GM06990 (cell line): ENCODE results near the gene CNOT1.
A peak's percentile ranks its signal among the peaks of the same experiment; 100 is the strongest.
"Not testable (repeated sequence)": the region's sequence is repeated elsewhere in the genome, so short reads cannot be mapped to it uniquely, and the experiment has no call there.

Source experiments
- DNase-seq: peaks from one replicate; pipeline ENCODE4 v3.0.0-alpha.2; 2011; ENCODE audit not compliant: insufficient read length; ENCODE audit errors: extremely low read depth
- H3K27me3 ChIP-seq: replicated peaks from 2 replicates; pipeline ENCODE4 v1.6.0; 2011; ENCODE audit warnings: low read length; ENCODE audit not compliant: control insufficient read depth, insufficient read depth
- H3K36me3 ChIP-seq: 2 replicates; pipeline ENCODE4 v1.5.1; 2011; ENCODE audit warnings: low read length; ENCODE audit not compliant: control insufficient read depth, insufficient read depth
- H3K4me3 ChIP-seq: replicated peaks from 2 replicates; pipeline ENCODE4 v1.5.1; 2011; ENCODE audit warnings: low read depth, mild to moderate bottlenecking, control low read depth, low read length
- TF ChIP-seq, protein P1 (sequence below): IDR thresholded peaks from 2 replicates; pipeline ENCODE4 v1.5.1; 2011; ENCODE audit warnings: low read length, control low read depth, mild to moderate bottlenecking, inconsistent platforms; ENCODE audit not compliant: insufficient read depth, poor library complexity, severe bottlenecking

The CNOT1 gene

DNA sequence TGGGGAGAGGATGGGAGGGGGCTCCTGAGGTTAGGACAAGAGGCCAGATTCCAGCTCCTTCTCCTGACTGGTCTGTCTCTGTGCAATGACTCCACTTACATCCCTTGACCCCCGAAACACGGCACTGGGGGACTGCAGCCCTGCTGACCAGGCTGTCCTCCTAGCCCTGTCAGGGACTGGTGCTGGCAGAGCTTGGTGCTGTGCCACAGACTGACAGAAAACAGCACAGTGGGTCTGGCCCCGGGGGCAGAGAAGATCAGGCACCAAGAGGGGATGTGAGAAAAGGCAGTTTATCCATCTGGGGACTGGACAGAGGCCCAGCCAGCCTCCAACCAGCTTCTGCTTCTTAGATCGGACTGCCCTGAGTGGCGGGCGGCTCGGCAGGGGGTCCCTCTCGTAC lies 35.6 kb upstream of the CNOT1 start:
- DNase-seq: no peak
- Histone ChIP-seq H3K36me3 (no peaks in the 10 kb centered on the region), H3K27me3 (no peaks in the 10 kb centered on the region), H3K4me3 (no peak overlapping the region)
- TF ChIP-seq, protein P1, sequence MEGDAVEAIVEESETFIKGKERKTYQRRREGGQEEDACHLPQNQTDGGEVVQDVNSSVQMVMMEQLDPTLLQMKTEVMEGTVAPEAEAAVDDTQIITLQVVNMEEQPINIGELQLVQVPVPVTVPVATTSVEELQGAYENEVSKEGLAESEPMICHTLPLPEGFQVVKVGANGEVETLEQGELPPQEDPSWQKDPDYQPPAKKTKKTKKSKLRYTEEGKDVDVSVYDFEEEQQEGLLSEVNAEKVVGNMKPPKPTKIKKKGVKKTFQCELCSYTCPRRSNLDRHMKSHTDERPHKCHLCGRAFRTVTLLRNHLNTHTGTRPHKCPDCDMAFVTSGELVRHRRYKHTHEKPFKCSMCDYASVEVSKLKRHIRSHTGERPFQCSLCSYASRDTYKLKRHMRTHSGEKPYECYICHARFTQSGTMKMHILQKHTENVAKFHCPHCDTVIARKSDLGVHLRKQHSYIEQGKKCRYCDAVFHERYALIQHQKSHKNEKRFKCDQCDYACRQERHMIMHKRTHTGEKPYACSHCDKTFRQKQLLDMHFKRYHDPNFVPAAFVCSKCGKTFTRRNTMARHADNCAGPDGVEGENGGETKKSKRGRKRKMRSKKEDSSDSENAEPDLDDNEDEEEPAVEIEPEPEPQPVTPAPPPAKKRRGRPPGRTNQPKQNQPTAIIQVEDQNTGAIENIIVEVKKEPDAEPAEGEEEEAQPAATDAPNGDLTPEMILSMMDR: no peak

DNA sequence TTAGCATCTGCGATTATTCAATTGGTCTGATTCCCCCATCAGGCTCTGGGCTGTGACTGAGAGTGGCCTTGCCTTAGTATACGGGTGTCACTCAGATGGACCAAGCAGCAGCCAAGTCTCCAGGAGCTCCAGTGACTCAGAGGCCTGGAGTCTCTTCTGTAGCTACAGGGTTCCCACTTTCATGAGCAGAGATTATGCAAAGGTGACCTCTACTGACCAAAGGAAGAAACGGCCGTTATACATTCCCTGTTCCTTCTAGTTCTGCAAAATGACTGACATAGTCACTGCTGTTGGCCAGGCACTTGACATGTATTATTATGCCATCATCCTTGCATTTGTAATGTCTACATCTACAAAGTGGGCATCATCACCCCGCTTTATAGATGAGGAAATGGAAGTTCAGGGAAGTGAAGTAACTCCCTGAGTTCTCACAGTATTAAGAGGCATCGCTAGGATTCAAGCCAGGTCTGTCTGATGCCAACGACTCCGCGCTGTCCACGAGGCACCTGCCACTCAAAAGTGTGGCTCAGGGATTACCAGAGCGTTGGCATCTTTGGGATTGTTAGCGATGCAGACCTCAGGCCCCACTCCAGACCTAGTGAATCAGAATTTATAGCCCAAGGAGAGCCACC lies 31.7 kb upstream of the CNOT1 start:
- H3K36me3 ChIP-seq: no peaks in the 10 kb centered on the region
- no peaks in the 10 kb centered on the region for H3K27me3 ChIP-seq
- TF ChIP-seq, protein P1: peak; percentile 67
- no peak overlapping the region for H3K4me3 ChIP-seq
- DNase-seq: no peak

DNA sequence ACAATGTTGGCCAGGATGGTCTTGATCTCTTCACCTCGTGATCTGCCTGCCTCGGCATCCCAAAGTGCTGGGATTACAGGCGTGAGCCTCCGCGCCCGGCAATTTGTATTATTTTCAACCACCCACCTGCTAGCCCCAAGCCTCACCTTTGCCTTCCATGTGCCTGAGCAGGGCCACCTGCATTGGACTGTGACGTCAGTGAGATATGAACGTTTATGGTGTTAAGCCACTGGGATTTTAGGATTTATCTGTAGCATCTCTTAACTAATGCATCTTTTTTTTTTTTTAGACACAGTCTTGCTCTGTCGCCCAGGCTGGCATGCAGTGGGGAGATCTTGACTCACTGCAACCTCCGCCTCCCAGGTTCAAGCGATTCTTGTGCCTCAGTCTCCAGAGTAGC lies 30.3 kb upstream of the CNOT1 start:
- H3K36me3 ChIP-seq, H3K4me3 ChIP-seq, H3K27me3 ChIP-seq, DNase-seq: not testable (repeated sequence)

DNA sequence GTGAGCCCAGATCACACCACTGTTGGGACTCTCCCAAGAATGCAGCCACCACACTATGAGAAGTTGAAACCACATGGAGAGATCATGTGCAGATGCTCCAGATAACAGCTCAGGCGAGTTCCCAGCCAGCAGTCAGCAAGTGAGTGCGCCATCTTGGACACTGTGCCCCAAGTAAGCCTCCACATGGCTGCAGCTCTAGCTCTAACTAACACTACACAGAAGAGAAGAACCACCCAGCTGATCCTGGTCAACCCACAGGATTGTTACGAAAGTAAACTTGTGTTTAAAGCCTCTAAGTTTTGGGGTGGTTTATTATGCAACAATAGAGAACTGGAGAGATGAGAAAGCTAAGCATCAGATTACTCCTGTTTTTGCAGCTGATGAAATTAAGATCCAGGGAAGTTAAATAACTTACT lies 29.2 kb upstream of the CNOT1 start:
- Histone ChIP-seq H3K4me3 (no peak overlapping the region), H3K27me3 (no peaks in the 10 kb centered on the region), H3K36me3 (no peaks in the 10 kb centered on the region)
- DNase-seq: no peak
- TF ChIP-seq, protein P1: no peak

DNA sequence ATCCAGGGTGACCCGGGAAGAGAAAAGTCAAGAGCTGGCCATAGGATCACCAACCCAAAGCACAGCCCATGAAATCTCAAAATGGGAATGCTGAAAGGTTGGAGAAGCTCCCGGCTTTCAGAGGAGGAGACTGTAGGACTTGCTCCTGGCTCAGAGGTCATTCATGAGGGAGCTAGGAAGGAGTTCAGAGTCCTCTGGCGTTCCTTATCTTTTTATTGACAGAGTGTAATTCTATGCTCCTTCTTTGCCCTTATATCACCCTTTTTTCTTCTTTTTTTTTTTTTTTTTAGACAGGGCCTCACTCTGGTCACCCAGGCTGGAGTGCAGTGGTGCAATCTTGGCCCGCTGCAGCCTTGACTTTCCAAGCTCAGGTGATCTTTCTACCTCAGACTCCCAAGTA lies 27.3 kb upstream of the CNOT1 start:
- Histone ChIP-seq H3K36me3 (no peaks in the 10 kb centered on the region), H3K4me3 (no peak overlapping the region), H3K27me3 (no peaks in the 10 kb centered on the region)
- no peak for DNase-seq
- TF ChIP-seq, protein P1: no peak

DNA sequence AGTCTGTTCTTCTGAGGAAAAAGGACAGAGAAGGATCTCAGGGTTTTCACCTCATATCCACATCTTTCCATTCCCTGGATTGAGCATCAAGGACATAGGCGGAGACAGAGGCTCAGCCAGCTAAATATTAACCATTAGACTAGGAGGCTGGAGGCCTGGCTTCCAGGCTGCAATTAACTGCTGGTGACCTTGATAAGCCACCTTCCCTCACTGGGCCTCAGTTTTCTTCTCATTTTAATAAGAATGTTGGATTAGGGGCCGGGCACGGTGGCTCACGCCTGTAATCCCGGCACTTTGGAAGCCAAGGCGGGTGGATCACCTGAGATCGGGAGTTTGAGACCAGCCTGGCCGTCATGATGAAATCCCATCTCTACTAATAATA lies 25.6 kb upstream of the CNOT1 start:
- no peaks in the 10 kb centered on the region for H3K36me3 ChIP-seq
- H3K27me3 ChIP-seq: no peaks in the 10 kb centered on the region
- H3K4me3 ChIP-seq: no peak overlapping the region
- TF ChIP-seq, protein P1: no peak
- DNase-seq: no peak
